IPS-18a (cell line): ENCODE results near the gene DOK7.

Experiments
- H3K27ac ChIP-seq: one replicate; pipeline ENCODE4 v1.5.1; 2013; ENCODE audit warnings: low read length
- H3K27me3 ChIP-seq: one replicate; pipeline ENCODE4 v1.6.1; 2013; ENCODE audit warnings: mild to moderate bottlenecking, low read length; ENCODE audit not compliant: control insufficient read depth, insufficient read depth
- H3K36me3 ChIP-seq: one replicate; pipeline ENCODE4 v1.6.1; 2013; ENCODE audit warnings: low read depth, low read length; ENCODE audit not compliant: control insufficient read depth
- H3K4me1 ChIP-seq: one replicate; pipeline ENCODE4 v1.6.1; 2013; ENCODE audit warnings: low read depth, low read length; ENCODE audit not compliant: control insufficient read depth
- H3K4me3 ChIP-seq: one replicate; pipeline ENCODE4 v1.5.1; 2013; ENCODE audit warnings: low read length
- H3K9ac ChIP-seq: one replicate; pipeline ENCODE4 v1.6.1; 2013; ENCODE audit warnings: mild to moderate bottlenecking, low read length, moderate library complexity
- H3K9me3 ChIP-seq: one replicate; pipeline ENCODE4 v1.6.1; 2013; ENCODE audit warnings: low read depth, low read length; ENCODE audit not compliant: control insufficient read depth

Gene DOK7

GRCh38 chr4:3482707-3483106, 19.6 kb downstream of the DOK7 start:
- no peaks in the 10 kb centered on the region for H3K36me3 ChIP-seq
- no peak overlapping the region for H3K9ac ChIP-seq
- H3K4me3 ChIP-seq: no peak overlapping the region
- H3K9me3 ChIP-seq: no peaks in the 10 kb centered on the region
- H3K27me3 ChIP-seq: peaks cover 79% of the 10 kb centered on the region
- peaks cover 28% of the 10 kb centered on the region for H3K4me1 ChIP-seq
- H3K27ac ChIP-seq: no peak overlapping the region

GRCh38 chr4:3483471-3483921, 20.4 kb downstream of the DOK7 start:
- Histone ChIP-seq H3K27ac (no peak overlapping the region), H3K36me3 (no peaks in the 10 kb centered on the region), H3K9ac (no peak overlapping the region), H3K4me3 (no peak overlapping the region), H3K9me3 (no peaks in the 10 kb centered on the region), H3K4me1 (peaks cover 23% of the 10 kb centered on the region), H3K27me3 (peaks cover 85% of the 10 kb centered on the region)

GRCh38 chr4:3484057-3484973, 21.2 kb downstream of the DOK7 start:
- Histone ChIP-seq H3K27ac (no peak overlapping the region), H3K27me3 (peaks cover 85% of the 10 kb centered on the region), H3K36me3 (no peaks in the 10 kb centered on the region), H3K9me3 (no peaks in the 10 kb centered on the region), H3K4me1 (peaks cover 23% of the 10 kb centered on the region), H3K4me3 (no peak overlapping the region), H3K9ac (no peak overlapping the region)

GRCh38 chr4:3485011-3485791, 22.1 kb downstream of the DOK7 start:
- no peak overlapping the region for H3K27ac ChIP-seq
- H3K9me3 ChIP-seq: no peaks in the 10 kb centered on the region
- H3K9ac ChIP-seq: no peak overlapping the region
- peaks cover 23% of the 10 kb centered on the region for H3K4me1 ChIP-seq
- peaks cover 87% of the 10 kb centered on the region for H3K27me3 ChIP-seq
- H3K4me3 ChIP-seq: no peak overlapping the region
- no peaks in the 10 kb centered on the region for H3K36me3 ChIP-seq

- H3K4me1 ChIP-seq: peaks cover 19% of the 10 kb centered on the region
- no peak overlapping the region for H3K27ac ChIP-seq
- no peaks in the 10 kb centered on the region for H3K36me3 ChIP-seq
- no peak overlapping the region for H3K9ac ChIP-seq
- no peak overlapping the region for H3K4me3 ChIP-seq
- H3K9me3 ChIP-seq: no peaks in the 10 kb centered on the region
- H3K27me3 ChIP-seq: peaks cover 95% of the 10 kb centered on the region
These were observed 22.9 kb downstream of the DOK7 start for GRCh38 chr4:3485886-3486540.

- no peaks in the 10 kb centered on the region for H3K9me3 ChIP-seq
- peaks cover 98% of the 10 kb centered on the region for H3K27me3 ChIP-seq
- no peak overlapping the region for H3K9ac ChIP-seq
- no peaks in the 10 kb centered on the region for H3K36me3 ChIP-seq
- H3K4me1 ChIP-seq: peaks cover 11% of the 10 kb centered on the region
- no peak overlapping the region for H3K4me3 ChIP-seq
- H3K27ac ChIP-seq: no peak overlapping the region
These were observed 23.7 kb downstream of the DOK7 start for GRCh38 chr4:3486541-3487540.

GRCh38 chr4:3487861-3488260, 24.8 kb downstream of the DOK7 start:
- no peaks in the 10 kb centered on the region for H3K36me3 ChIP-seq
- H3K9me3 ChIP-seq: no peaks in the 10 kb centered on the region
- H3K27ac ChIP-seq: no peak overlapping the region
- no peak overlapping the region for H3K9ac ChIP-seq
- H3K27me3 ChIP-seq: peaks cover 98% of the 10 kb centered on the region
- peaks cover 9% of the 10 kb centered on the region for H3K4me1 ChIP-seq
- H3K4me3 ChIP-seq: no peak overlapping the region

- H3K36me3 ChIP-seq: no peaks in the 10 kb centered on the region
- peaks cover 98% of the 10 kb centered on the region for H3K27me3 ChIP-seq
- H3K4me1 ChIP-seq: peaks cover 12% of the 10 kb centered on the region
- H3K4me3 ChIP-seq: no peak overlapping the region
- H3K9me3 ChIP-seq: no peaks in the 10 kb centered on the region
- H3K9ac ChIP-seq: no peak overlapping the region
- H3K27ac ChIP-seq: no peak overlapping the region
These were observed 25.7 kb downstream of the DOK7 start for GRCh38 chr4:3488820-3489219.

GRCh38 chr4:3489451-3489962, 26.4 kb downstream of the DOK7 start:
- H3K27me3 ChIP-seq: peaks cover 98% of the 10 kb centered on the region
- H3K4me3 ChIP-seq: no peak overlapping the region
- peaks cover 14% of the 10 kb centered on the region for H3K4me1 ChIP-seq
- no peak overlapping the region for H3K27ac ChIP-seq
- H3K9ac ChIP-seq: no peak overlapping the region
- H3K36me3 ChIP-seq: no peaks in the 10 kb centered on the region
- no peaks in the 10 kb centered on the region for H3K9me3 ChIP-seq

GRCh38 chr4:3491681-3492405, 28.7 kb downstream of the DOK7 start:
- no peaks in the 10 kb centered on the region for H3K9me3 ChIP-seq
- no peak overlapping the region for H3K9ac ChIP-seq
- no peak overlapping the region for H3K27ac ChIP-seq
- H3K4me3 ChIP-seq: no peak overlapping the region
- H3K36me3 ChIP-seq: no peaks in the 10 kb centered on the region
- H3K4me1 ChIP-seq: peaks cover 9% of the 10 kb centered on the region
- peaks cover 100% of the 10 kb centered on the region for H3K27me3 ChIP-seq
